AG10803 (cell line): ENCODE measurements around the gene BPIFA3.

ENCODE experiments used
- DNase-seq: peaks from one replicate; pipeline ENCODE4 v3.0.0; 2010; ENCODE audit warnings: low read depth
- H3K4me3 ChIP-seq: 2 replicates; pipeline ENCODE4 v1.5.1; 2011; ENCODE audit warnings: mild to moderate bottlenecking, low read length, control low read depth
- CTCF ChIP-seq: conservative IDR thresholded peaks from 2 replicates; pipeline ENCODE4 v1.5.1; 2011; ENCODE audit warnings: mild to moderate bottlenecking, low read length, control low read depth, inconsistent platforms

BPIFA3 gene

GRCh38 chr20:33273117-33273851 is 56.1 kb downstream of the BPIFA3 start:
- no peak overlapping the region for H3K4me3 ChIP-seq
- no peak for TF ChIP-seq CTCF
- DNase-seq = no peak

GRCh38 chr20:33275215-33275614 is 58.1 kb downstream of the BPIFA3 start:
- no peak overlapping the region for H3K4me3 ChIP-seq
- TF ChIP-seq CTCF = no peak
- no peak for DNase-seq

GRCh38 chr20:33275871-33276270 is 58.7 kb downstream of the BPIFA3 start:
- no peak for DNase-seq
- no peak overlapping the region for H3K4me3 ChIP-seq
- no peak for TF ChIP-seq CTCF

- DNase-seq = no peak
- no peak overlapping the region for H3K4me3 ChIP-seq
- no peak for TF ChIP-seq CTCF
Measured at GRCh38 chr20:33276303-33277113, 59.4 kb downstream of the BPIFA3 start.
